HG03135 (cell line): ENCODE results near the gene YBEY.

Experiments used
- ATAC-seq: cut with Tn5 transposase; IDR thresholded peaks from one replicate; pipeline ENCODE4 v1.9.1; 2021; ENCODE audit warnings: mild to moderate bottlenecking, moderate library complexity; ENCODE audit not compliant: unreplicated experiment

The YBEY gene

GRCh38 chr21:46325073-46325912, 39.2 kb downstream of the YBEY start:
- peak; percentile 7 for ATAC-seq

- ATAC-seq = no peak
Observed at GRCh38 chr21:46326110-46326703, 40.1 kb downstream of the YBEY start.

- no peak for ATAC-seq
Observed at GRCh38 chr21:46327711-46328110, 41.6 kb downstream of the YBEY start.

- no peak for ATAC-seq
Observed at GRCh38 chr21:46328151-46328550, 42.0 kb downstream of the YBEY start.

GRCh38 chr21:46329796-46330195, 43.7 kb downstream of the YBEY start:
- no peak for ATAC-seq

GRCh38 chr21:46334351-46335140, 48.4 kb downstream of the YBEY start:
- ATAC-seq = no peak

- no peak for ATAC-seq
Observed at GRCh38 chr21:46336603-46337002, 50.5 kb downstream of the YBEY start.

- no peak for ATAC-seq
Observed at GRCh38 chr21:46340998-46341397, 54.9 kb downstream of the YBEY start.

GRCh38 chr21:46344219-46344915, 58.2 kb downstream of the YBEY start:
- no peak for ATAC-seq

- ATAC-seq = no peak
Observed at GRCh38 chr21:46345861-46346260, 59.7 kb downstream of the YBEY start.

- no peak for ATAC-seq
Observed at GRCh38 chr21:46346296-46347202, 60.4 kb downstream of the YBEY start.

- no peak for ATAC-seq
Observed at GRCh38 chr21:46347203-46347550, 61.0 kb downstream of the YBEY start.
